ENCODE measurements around the gene NEAT1. TPM values are rescaled to one million over a fixed set of nuclear protein-coding genes. Genes with fewer than 3 reads are reported as not detected.

The NEAT1 gene
- total RNA-seq, 2 donors from 2014 or later = 376 to 539 TPM

DNA sequence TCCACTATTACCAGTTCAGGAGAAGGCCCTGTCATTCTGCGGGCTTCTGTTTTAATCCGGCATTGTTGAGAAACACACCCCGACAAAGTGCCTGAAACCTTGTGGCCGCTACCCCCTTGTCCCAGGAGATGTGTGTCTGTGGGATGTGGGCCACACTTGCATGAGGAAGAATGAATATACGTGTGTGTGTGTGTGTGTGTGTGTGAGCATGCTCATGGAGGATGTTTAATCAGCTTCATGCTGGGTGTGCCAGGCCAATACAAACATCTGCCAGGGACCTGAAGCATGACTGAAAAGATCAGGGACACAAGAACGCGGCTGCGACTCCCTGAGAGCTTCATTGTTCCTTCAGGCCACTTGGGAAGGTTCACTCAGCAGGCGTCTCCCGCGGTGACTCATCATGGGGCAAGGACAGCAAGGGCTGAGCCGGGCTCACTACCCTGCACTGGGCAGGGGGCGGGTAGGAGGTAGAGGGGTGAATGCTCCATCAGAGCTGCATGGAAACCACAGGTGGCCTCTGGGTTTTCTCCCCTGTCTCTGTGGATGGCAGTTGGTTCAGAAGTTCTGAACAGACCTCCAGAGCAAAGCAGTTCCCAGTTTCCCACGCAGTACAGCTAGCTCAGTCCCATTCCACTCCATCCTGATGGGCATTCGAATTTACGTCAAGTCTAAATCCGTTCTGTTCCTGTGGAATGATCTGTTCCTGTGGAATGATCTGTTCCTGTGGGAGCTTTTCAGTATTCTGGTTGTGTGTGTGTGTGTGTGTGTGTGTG is 69.2 kb downstream of the NEAT1 start:
- H3K4me1 ChIP-seq = peaks cover 96% of the 10 kb centered on the region
- WGBS, 2 donors = 23 to 30% methylated on average over 14 to 17 of the region's 17 CpGs
- intact Hi-C loops (cut with DNase I) = no loop called here
- TF ChIP-seq POLR2A (IDR thresholded peaks at IDR 0.05) = peak in 2 of 3 donors; percentile 52 to 56
- TF ChIP-seq, protein P1, sequence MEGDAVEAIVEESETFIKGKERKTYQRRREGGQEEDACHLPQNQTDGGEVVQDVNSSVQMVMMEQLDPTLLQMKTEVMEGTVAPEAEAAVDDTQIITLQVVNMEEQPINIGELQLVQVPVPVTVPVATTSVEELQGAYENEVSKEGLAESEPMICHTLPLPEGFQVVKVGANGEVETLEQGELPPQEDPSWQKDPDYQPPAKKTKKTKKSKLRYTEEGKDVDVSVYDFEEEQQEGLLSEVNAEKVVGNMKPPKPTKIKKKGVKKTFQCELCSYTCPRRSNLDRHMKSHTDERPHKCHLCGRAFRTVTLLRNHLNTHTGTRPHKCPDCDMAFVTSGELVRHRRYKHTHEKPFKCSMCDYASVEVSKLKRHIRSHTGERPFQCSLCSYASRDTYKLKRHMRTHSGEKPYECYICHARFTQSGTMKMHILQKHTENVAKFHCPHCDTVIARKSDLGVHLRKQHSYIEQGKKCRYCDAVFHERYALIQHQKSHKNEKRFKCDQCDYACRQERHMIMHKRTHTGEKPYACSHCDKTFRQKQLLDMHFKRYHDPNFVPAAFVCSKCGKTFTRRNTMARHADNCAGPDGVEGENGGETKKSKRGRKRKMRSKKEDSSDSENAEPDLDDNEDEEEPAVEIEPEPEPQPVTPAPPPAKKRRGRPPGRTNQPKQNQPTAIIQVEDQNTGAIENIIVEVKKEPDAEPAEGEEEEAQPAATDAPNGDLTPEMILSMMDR (IDR thresholded peaks at IDR 0.05) = peak in 2 of 7 experiments; percentile 12 to 18
- H3K36me3 ChIP-seq (replicated peaks in 1 of 2; ENCODE audit: insufficient read depth in 1 of 2, low read depth in 2 of 2) = no peaks in the 10 kb centered on the region
- H3K9me3 ChIP-seq = no peaks in the 10 kb centered on the region
- H3K4me3 ChIP-seq = no peak overlapping the region
- peak; percentile 77 to 91 (median 86) for DNase-seq
- no peaks in the 10 kb centered on the region for H3K27me3 ChIP-seq
- peak; percentile 41 for ATAC-seq
- peak overlapping the region; percentile 71 to 98 (median 92) for H3K27ac ChIP-seq

- DNase-seq = no peak
- peak overlapping the region; percentile 71 to 98 (median 92) for H3K27ac ChIP-seq
- peaks cover 95% of the 10 kb centered on the region for H3K4me1 ChIP-seq
- intact Hi-C loops (cut with DNase I) = no loop called here
- no peak overlapping the region for H3K4me3 ChIP-seq
- H3K36me3 ChIP-seq (replicated peaks in 1 of 2; ENCODE audit: insufficient read depth in 1 of 2, low read depth in 2 of 2) = no peaks in the 10 kb centered on the region
- ATAC-seq = no peak
- no peaks in the 10 kb centered on the region for H3K9me3 ChIP-seq
- TF ChIP-seq, protein P1 (IDR thresholded peaks at IDR 0.05) = no peak
- no peak for TF ChIP-seq POLR2A (IDR thresholded peaks at IDR 0.05)
- H3K27me3 ChIP-seq = no peaks in the 10 kb centered on the region
- WGBS, 2 donors = 45 to 88% methylated on average over 4 of the region's 4 CpGs
Measured at GRCh38 chr11:65492387-65492636, 69.7 kb downstream of the NEAT1 start.

DNA sequence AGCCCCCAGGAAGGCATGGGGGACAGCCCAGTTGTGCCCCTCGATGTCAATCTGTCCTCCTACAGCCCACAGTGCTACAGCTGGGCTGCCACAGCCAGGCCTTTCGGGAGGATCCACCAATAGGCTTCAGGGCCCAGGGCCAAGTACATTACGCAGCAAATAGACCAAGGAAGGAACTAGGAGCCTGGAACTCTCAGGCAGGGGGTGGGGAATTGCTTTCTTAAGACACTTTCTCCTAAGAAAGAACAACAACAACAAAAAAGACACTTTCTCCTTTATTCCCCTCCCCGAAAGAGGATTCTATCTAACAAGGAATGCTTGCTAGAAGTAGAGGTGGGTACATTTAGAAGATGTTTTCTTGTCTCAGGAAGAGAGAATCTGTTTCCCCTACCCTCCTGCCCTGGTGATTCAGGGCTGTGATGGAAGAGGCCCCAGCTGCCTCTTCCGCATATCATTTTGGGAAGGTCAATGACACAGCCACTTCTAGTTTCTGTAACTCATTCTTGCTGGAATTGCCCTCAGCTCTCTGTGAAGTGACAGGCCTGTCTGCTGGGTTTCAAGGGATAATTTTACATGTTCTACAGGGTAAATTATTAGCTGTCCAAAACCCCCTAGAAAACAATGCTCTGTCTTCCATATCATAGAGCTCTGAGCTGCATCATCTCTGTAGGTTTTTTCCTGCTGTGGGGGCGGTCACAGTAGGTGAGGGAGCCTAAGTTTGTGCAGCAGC is 70.2 kb downstream of the NEAT1 start:
- Histone ChIP-seq H3K4me3 (no peak overlapping the region), H3K36me3 (replicated peaks in 1 of 2; ENCODE audit: insufficient read depth in 1 of 2, low read depth in 2 of 2) (no peaks in the 10 kb centered on the region), H3K4me1 (peaks cover 93% of the 10 kb centered on the region), H3K9me3 (no peaks in the 10 kb centered on the region), H3K27ac (peak overlapping the region; percentile 71 to 98 (median 92)), H3K27me3 (no peaks in the 10 kb centered on the region)
- WGBS, 2 donors = 61 to 63% methylated on average over 6 of the region's 6 CpGs
- ATAC-seq (no peak), DNase-seq (peak in 3 of 4 donors; percentile 71 to 81 (median 78))
- intact Hi-C loops (cut with DNase I) = no loop called here
- TF ChIP-seq, protein P1 (IDR thresholded peaks at IDR 0.05) = no peak
- peak in 1 of 3 donors; percentile 47 for TF ChIP-seq POLR2A (IDR thresholded peaks at IDR 0.05)

DNA sequence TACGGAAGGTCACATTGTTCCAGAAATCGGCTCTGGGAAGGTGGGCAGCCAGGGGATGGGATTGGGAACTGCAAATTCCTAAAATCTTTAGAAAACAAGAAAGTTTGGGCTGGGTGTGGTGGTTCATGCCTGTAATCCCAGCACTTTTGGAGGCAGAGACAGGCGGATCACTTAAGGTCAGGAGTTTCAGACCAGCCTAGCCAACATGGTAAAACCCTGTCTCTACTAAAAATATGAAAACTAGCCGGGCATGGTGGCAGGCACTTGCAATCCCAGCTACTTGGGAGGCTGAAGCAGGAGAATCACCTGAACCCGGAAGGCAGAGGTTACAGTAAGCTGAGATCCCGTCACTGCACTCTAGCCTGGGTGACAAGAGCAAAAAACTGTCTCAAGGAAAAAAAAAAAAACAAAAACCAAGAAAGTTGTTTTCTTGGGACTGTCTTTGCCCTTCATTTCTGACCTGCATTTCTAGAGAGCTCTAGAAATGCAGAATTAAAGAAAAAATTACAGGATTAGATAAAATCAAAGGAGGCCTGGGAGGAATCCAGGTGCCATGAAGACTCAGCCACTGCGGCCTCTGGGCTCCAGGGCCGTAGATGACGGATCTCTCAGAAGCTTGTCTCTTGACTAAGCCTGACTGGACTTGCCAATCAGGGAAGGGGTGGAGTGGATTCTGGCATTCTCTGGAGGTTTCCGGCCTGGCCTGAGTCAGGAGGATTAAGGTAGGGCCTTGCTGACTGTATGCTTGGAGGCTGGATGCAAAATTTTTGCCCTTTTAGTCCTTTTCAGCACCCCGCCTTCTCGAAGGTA is 71.0 kb downstream of the NEAT1 start:
- Histone ChIP-seq H3K4me1 (peaks cover 86% of the 10 kb centered on the region), H3K9me3 (no peaks in the 10 kb centered on the region), H3K27ac (peak overlapping the region; percentile 79 to 98 (median 92)), H3K27me3 (no peaks in the 10 kb centered on the region), H3K36me3 (replicated peaks in 1 of 2; ENCODE audit: insufficient read depth in 1 of 2, low read depth in 2 of 2) (no peaks in the 10 kb centered on the region), H3K4me3 (no peak overlapping the region)
- peak; percentile 63 to 90 (median 78) for DNase-seq
- ATAC-seq = peak; percentile 9
- 47 to 53% methylated on average over 12 of the region's 12 CpGs for WGBS, 2 donors
- intact Hi-C loops (cut with DNase I) = no loop called here
- TF ChIP-seq, protein P1 (IDR thresholded peaks at IDR 0.05) = no peak
- peak in 2 of 3 donors; percentile 10 to 34 for TF ChIP-seq POLR2A (IDR thresholded peaks at IDR 0.05)

MicroRNA genes within 50 kb of the gene (microRNA counts, 767-probe panel; counts per million panel counts)
- microRNA hsa-miR-612 = 0 to 736 counts per million in 2 donors

Small RNAs within 50 kb of the gene (small RNA-seq; reads per million reads assigned to genes)
- not detected for gene RF01684

Other genes starting within 250 kb of the NEAT1 start
- 100 to 1,000 TPM; 142 to 245 TPM for gene CAPN1, start 240.9 kb upstream of the NEAT1 start, total RNA-seq
- gene POLA2, start 160.8 kb upstream of the NEAT1 start, total RNA-seq = 10 to 100 TPM in 1 of 2 donors, 1 to 10 TPM in 1; 7.3 to 19.1 TPM
- 10 to 100 TPM in 1 of 2 donors, 1 to 10 TPM in 1; 8.3 to 16.8 TPM for gene CDC42EP2, start 107.9 kb upstream of the NEAT1 start, total RNA-seq
- 10 to 100 TPM; 18.1 to 30.1 TPM for gene DPF2, start 88.9 kb upstream of the NEAT1 start, total RNA-seq
- gene TIGD3, start 68.0 kb upstream of the NEAT1 start, total RNA-seq = not detected
- gene SLC25A45, start 40.2 kb upstream of the NEAT1 start, total RNA-seq = 10 to 100 TPM; 52.4 to 67.2 TPM
- 10 to 100 TPM; 20.0 to 46.8 TPM for gene FRMD8, start 36.2 kb upstream of the NEAT1 start, total RNA-seq
- over 10,000 TPM; 10,129 to 14,092 TPM for gene MALAT1, start 76.2 kb downstream of the NEAT1 start, total RNA-seq
- gene SCYL1, start 102.3 kb downstream of the NEAT1 start, total RNA-seq = 10 to 100 TPM; 55.0 to 62.3 TPM
- gene LTBP3, start 135.6 kb downstream of the NEAT1 start, total RNA-seq = 100 to 1,000 TPM; 131 to 330 TPM
- gene ZNRD2, start 147.7 kb downstream of the NEAT1 start, total RNA-seq = 10 to 100 TPM; 39.2 to 66.9 TPM
- 100 to 1,000 TPM in 1 of 2 donors, 10 to 100 TPM in 1; 44.8 to 116 TPM for gene FAM89B, start 149.7 kb downstream of the NEAT1 start, total RNA-seq
- 10 to 100 TPM; 35.0 to 76.1 TPM for gene EHBP1L1, start 153.3 kb downstream of the NEAT1 start, total RNA-seq
- gene KCNK7, start 173.0 kb downstream of the NEAT1 start, total RNA-seq = 1 to 10 TPM in 1 of 2 donors, under 1 TPM in 1; 0.66 to 1.0 TPM
- 10 to 100 TPM; 31.6 to 94.9 TPM for gene MAP3K11, start 191.4 kb downstream of the NEAT1 start, total RNA-seq
- gene PCNX3, start 193.0 kb downstream of the NEAT1 start, total RNA-seq = 10 to 100 TPM; 21.8 to 56.7 TPM
- 10 to 100 TPM; 23.6 to 29.3 TPM for gene SIPA1, start 215.3 kb downstream of the NEAT1 start, total RNA-seq
- 10 to 100 TPM; 27.5 to 45.8 TPM for gene RELA, start 240.1 kb downstream of the NEAT1 start, total RNA-seq

Data from body of pancreas (tissue), 4 donors.